ENCODE data around the gene IARS1. TPM values are rescaled to one million over a fixed set of nuclear protein-coding genes. Genes with fewer than 3 reads are reported as not detected.

IARS1 gene
- total and polyA plus RNA-seq, 2 experiments from 2014 or later = 105 to 310 TPM

DNA sequence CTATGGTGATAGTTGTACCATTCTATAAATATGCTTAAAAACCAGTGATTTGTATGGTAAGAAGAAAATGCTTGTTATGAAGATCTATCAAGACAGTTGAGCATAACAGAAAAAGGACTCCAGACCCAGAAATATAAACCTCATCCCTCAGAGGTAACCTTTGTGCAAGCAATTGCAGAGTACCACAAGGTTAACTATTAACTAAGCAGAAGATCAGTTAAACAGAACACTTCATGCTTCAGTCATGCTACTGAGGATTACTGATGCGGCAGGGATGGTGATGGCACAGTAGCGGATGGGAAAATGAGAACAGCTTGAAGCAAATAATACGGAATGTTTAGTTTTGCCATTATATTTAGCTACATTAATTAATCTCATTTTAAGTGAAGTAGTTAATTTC lies 45.5 kb downstream of the IARS1 start:
- H3K4me2 ChIP-seq = no peak overlapping the region
- Mint-ChIP-seq H3K4me1 (no peaks in the 10 kb centered on the region), H3K27ac (no peak overlapping the region), H3K27me3 (ENCODE audit: insufficient read depth, low read depth, poor library complexity) (peaks cover 12% of the 10 kb centered on the region), H3K9me3 (no peaks in the 10 kb centered on the region), H3K4me3 (no peak overlapping the region), H3K36me3 (ENCODE audit: low read depth) (peaks cover 95% of the 10 kb centered on the region)
- H4K20me1 ChIP-seq (replicated peaks; ENCODE audit: insufficient read depth) = peaks cover 35% of the 10 kb centered on the region
- H3K9me2 ChIP-seq (ENCODE audit: insufficient read depth) = no peaks in the 10 kb centered on the region
- H3K4me1 ChIP-seq (ENCODE audit: insufficient read depth) = no peaks in the 10 kb centered on the region
- H3K4me3 ChIP-seq = no peak overlapping the region
- no peaks in the 10 kb centered on the region for H3K27me3 ChIP-seq (ENCODE audit: insufficient read depth)
- TF ChIP-seq, protein P1, sequence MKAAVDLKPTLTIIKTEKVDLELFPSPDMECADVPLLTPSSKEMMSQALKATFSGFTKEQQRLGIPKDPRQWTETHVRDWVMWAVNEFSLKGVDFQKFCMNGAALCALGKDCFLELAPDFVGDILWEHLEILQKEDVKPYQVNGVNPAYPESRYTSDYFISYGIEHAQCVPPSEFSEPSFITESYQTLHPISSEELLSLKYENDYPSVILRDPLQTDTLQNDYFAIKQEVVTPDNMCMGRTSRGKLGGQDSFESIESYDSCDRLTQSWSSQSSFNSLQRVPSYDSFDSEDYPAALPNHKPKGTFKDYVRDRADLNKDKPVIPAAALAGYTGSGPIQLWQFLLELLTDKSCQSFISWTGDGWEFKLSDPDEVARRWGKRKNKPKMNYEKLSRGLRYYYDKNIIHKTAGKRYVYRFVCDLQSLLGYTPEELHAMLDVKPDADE (IDR thresholded peaks at IDR 0.05) = no peak
- no peak for TF ChIP-seq STAT1 (IDR thresholded peaks at IDR 0.05; ENCODE audit: unreplicated experiment)
- no peak for TF ChIP-seq NANOG (IDR thresholded peaks at IDR 0.05; ENCODE audit: borderline replicate concordance)
- TF ChIP-seq, protein P2, sequence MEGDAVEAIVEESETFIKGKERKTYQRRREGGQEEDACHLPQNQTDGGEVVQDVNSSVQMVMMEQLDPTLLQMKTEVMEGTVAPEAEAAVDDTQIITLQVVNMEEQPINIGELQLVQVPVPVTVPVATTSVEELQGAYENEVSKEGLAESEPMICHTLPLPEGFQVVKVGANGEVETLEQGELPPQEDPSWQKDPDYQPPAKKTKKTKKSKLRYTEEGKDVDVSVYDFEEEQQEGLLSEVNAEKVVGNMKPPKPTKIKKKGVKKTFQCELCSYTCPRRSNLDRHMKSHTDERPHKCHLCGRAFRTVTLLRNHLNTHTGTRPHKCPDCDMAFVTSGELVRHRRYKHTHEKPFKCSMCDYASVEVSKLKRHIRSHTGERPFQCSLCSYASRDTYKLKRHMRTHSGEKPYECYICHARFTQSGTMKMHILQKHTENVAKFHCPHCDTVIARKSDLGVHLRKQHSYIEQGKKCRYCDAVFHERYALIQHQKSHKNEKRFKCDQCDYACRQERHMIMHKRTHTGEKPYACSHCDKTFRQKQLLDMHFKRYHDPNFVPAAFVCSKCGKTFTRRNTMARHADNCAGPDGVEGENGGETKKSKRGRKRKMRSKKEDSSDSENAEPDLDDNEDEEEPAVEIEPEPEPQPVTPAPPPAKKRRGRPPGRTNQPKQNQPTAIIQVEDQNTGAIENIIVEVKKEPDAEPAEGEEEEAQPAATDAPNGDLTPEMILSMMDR (conservative IDR thresholded peaks at IDR 0.05; ENCODE audit: low read depth in 2 of 2) = no peak
- TF ChIP-seq, protein P3, sequence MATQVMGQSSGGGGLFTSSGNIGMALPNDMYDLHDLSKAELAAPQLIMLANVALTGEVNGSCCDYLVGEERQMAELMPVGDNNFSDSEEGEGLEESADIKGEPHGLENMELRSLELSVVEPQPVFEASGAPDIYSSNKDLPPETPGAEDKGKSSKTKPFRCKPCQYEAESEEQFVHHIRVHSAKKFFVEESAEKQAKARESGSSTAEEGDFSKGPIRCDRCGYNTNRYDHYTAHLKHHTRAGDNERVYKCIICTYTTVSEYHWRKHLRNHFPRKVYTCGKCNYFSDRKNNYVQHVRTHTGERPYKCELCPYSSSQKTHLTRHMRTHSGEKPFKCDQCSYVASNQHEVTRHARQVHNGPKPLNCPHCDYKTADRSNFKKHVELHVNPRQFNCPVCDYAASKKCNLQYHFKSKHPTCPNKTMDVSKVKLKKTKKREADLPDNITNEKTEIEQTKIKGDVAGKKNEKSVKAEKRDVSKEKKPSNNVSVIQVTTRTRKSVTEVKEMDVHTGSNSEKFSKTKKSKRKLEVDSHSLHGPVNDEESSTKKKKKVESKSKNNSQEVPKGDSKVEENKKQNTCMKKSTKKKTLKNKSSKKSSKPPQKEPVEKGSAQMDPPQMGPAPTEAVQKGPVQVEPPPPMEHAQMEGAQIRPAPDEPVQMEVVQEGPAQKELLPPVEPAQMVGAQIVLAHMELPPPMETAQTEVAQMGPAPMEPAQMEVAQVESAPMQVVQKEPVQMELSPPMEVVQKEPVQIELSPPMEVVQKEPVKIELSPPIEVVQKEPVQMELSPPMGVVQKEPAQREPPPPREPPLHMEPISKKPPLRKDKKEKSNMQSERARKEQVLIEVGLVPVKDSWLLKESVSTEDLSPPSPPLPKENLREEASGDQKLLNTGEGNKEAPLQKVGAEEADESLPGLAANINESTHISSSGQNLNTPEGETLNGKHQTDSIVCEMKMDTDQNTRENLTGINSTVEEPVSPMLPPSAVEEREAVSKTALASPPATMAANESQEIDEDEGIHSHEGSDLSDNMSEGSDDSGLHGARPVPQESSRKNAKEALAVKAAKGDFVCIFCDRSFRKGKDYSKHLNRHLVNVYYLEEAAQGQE (IDR thresholded peaks at IDR 0.05; ENCODE audit: unreplicated experiment) = no peak
- TF ChIP-seq CREB1 (CRISPR knock-in tag; IDR thresholded peaks at IDR 0.05; ENCODE audit: low read depth) = no peak
- no peak for TF ChIP-seq ZNF114 (CRISPR knock-in tag; IDR thresholded peaks at IDR 0.05)
- TF ChIP-seq EZH2phosphoT487 (IDR thresholded peaks at IDR 0.05; ENCODE audit: unreplicated experiment) = no peak
- TF ChIP-seq JUNB (IDR thresholded peaks at IDR 0.05; ENCODE audit: unreplicated experiment) = no peak
- TF ChIP-seq, protein P4, sequence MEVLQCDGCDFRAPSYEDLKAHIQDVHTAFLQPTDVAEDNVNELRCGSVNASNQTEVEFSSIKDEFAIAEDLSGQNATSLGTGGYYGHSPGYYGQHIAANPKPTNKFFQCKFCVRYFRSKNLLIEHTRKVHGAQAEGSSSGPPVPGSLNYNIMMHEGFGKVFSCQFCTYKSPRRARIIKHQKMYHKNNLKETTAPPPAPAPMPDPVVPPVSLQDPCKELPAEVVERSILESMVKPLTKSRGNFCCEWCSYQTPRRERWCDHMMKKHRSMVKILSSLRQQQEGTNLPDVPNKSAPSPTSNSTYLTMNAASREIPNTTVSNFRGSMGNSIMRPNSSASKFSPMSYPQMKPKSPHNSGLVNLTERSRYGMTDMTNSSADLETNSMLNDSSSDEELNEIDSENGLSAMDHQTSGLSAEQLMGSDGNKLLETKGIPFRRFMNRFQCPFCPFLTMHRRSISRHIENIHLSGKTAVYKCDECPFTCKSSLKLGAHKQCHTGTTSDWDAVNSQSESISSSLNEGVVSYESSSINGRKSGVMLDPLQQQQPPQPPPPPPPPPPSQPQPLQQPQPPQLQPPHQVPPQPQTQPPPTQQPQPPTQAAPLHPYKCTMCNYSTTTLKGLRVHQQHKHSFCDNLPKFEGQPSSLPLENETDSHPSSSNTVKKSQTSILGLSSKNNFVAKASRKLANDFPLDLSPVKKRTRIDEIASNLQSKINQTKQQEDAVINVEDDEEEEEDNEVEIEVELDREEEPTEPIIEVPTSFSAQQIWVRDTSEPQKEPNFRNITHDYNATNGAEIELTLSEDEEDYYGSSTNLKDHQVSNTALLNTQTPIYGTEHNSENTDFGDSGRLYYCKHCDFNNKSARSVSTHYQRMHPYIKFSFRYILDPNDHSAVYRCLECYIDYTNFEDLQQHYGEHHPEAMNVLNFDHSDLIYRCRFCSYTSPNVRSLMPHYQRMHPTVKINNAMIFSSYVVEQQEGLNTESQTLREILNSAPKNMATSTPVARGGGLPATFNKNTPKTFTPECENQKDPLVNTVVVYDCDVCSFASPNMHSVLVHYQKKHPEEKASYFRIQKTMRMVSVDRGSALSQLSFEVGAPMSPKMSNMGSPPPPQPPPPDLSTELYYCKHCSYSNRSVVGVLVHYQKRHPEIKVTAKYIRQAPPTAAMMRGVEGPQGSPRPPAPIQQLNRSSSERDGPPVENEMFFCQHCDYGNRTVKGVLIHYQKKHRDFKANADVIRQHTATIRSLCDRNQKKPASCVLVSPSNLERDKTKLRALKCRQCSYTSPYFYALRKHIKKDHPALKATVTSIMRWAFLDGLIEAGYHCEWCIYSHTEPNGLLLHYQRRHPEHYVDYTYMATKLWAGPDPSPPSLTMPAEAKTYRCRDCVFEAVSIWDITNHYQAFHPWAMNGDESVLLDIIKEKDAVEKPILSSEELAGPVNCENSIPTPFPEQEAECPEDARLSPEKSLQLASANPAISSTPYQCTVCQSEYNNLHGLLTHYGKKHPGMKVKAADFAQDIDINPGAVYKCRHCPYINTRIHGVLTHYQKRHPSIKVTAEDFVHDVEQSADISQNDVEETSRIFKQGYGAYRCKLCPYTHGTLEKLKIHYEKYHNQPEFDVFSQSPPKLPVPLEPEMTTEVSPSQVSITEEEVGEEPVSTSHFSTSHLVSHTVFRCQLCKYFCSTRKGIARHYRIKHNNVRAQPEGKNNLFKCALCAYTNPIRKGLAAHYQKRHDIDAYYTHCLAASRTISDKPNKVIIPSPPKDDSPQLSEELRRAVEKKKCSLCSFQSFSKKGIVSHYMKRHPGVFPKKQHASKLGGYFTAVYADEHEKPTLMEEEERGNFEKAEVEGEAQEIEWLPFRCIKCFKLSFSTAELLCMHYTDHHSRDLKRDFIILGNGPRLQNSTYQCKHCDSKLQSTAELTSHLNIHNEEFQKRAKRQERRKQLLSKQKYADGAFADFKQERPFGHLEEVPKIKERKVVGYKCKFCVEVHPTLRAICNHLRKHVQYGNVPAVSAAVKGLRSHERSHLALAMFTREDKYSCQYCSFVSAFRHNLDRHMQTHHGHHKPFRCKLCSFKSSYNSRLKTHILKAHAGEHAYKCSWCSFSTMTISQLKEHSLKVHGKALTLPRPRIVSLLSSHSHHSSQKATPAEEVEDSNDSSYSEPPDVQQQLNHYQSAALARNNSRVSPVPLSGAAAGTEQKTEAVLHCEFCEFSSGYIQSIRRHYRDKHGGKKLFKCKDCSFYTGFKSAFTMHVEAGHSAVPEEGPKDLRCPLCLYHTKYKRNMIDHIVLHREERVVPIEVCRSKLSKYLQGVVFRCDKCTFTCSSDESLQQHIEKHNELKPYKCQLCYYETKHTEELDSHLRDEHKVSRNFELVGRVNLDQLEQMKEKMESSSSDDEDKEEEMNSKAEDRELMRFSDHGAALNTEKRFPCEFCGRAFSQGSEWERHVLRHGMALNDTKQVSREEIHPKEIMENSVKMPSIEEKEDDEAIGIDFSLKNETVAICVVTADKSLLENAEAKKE (CRISPR knock-in tag; IDR thresholded peaks at IDR 0.05) = no peak
- TF ChIP-seq EZH2 (IDR thresholded peaks at IDR 0.05; ENCODE audit: low read depth, unreplicated experiment) = no peak
- no peak for TF ChIP-seq POLR2AphosphoS5 (IDR thresholded peaks at IDR 0.05; ENCODE audit: low read depth)
- no peak for TF ChIP-seq ZNF331 (CRISPR knock-in tag; IDR thresholded peaks at IDR 0.05; ENCODE audit: low read depth)
- DNase-seq (ENCODE audit: low spot score) (no peak), ATAC-seq (no peak)
- H3F3A ChIP-seq (replicated peaks; ENCODE audit: low read depth) = peaks cover 7% of the 10 kb centered on the region; the same call in 1 of the 2 replicates
- H2AFZ ChIP-seq = no peak overlapping the region
- H3K36me3 ChIP-seq (ENCODE audit: insufficient read depth) = peaks cover 99% of the 10 kb centered on the region
- H3K27ac ChIP-seq (ENCODE audit: low read depth) = no peak overlapping the region
- 0 out of 2 replicates have a peak, but pooled peaks cover 1% of the 10 kb centered on the region for H3K79me2 ChIP-seq (replicated peaks; ENCODE audit: insufficient read depth)

All from GM23338 (cell line).